ENCODE data around the gene LSMEM2.
"Not testable (repeated sequence)": the region's sequence is repeated elsewhere in the genome, so short reads cannot be mapped to it uniquely, and the experiment has no call there.

The LSMEM2 gene

DNA sequence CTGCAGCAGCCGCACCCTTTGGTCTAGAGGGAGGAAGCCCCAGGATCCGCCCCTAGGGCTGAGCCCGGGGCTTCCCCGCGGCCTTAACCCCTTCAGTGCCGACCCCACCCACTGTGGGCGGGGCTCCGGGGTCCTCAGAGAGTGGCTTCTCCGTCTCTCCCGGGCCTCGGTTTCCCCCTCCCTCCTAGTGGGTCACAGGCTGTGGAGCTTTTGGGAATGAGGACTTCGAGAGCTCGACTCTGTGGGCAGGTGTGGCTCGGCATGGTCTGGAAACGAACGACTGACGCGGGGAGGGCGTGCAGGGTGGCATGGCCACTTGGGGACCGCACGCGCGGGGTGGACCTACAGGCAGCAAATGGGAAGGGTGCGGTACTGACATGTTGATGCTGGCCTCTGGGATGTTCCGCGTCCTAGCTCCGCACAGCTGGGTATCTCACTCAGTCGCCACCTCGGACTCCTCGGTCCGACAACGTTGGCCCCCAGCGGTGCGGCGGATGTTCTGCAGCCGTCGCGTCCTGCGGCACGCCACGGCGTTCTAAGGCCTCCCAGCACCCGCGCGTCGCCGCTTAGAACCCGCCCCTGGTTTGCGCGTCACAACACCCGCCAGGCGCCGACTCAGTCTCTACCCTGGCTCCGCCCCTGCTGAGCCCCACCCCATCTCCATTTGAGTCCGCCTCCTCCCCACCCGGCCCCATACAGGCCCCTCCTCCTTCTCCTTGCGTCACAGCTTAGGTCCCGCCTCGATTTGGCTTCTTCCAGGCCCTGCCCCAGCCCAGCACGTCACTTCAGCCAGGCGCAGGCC, 20.1 kb downstream of the LSMEM2 start, which contains the start of the genes HYAL3 and NAA80:
Gene HYAL3, minus strand, starts transcription at position 570 of the 802 bp plus-strand sequence. CDS start 3,803 bp downstream, outside the sequence.
Gene NAA80, minus strand, starts transcription at position 570 of the 802 bp plus-strand sequence. CDS start 1,942 bp downstream, outside the sequence.
- intact Hi-C loops (cut with micrococcal nuclease) = loop anchor here (1.0 kb wide), 1 partner anchor 22 kb away; no protein-coding TSS in a partner anchor
- no peaks in the 10 kb centered on the region for H3K9me3 Mint-ChIP-seq
- peak within 1 kb of the TSS; percentile 86 for H3K4me3 Mint-ChIP-seq
- peak within 1 kb of the TSS; percentile 96 for H3K27ac Mint-ChIP-seq
- peaks cover 19% of the 10 kb centered on the region for H3K36me3 Mint-ChIP-seq (ENCODE audit: low read depth)
- H3K27me3 Mint-ChIP-seq = no peaks in the 10 kb centered on the region
- peaks cover 41% of the 10 kb centered on the region for H3K4me1 Mint-ChIP-seq (ENCODE audit: low read depth)

DNA sequence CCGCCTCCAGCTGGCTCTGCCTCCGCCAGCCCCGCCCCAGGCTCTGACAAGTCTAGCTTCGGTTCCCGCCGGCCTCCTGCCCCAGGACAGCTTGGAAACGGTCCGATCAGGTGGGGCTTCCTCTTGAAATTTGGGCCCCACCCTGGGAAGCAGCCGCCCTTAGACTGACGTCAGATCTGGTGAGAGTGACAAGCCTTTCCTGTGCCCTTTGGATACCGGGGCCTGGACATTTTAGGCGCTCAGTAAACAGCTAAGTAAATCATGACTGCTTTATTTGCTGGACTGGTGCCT, 20.7 kb downstream of the LSMEM2 start:
- intact Hi-C loops (cut with micrococcal nuclease) = loop anchor here (1.0 kb wide), 1 partner anchor 22 kb away; no protein-coding TSS in a partner anchor
- Mint-ChIP-seq H3K27me3 (no peaks in the 10 kb centered on the region), H3K27ac (peak overlapping the region; percentile 96), H3K4me1 (ENCODE audit: low read depth) (peaks cover 41% of the 10 kb centered on the region), H3K36me3 (ENCODE audit: low read depth) (peaks cover 19% of the 10 kb centered on the region), H3K4me3 (peak overlapping the region; percentile 86), H3K9me3 (no peaks in the 10 kb centered on the region)

DNA sequence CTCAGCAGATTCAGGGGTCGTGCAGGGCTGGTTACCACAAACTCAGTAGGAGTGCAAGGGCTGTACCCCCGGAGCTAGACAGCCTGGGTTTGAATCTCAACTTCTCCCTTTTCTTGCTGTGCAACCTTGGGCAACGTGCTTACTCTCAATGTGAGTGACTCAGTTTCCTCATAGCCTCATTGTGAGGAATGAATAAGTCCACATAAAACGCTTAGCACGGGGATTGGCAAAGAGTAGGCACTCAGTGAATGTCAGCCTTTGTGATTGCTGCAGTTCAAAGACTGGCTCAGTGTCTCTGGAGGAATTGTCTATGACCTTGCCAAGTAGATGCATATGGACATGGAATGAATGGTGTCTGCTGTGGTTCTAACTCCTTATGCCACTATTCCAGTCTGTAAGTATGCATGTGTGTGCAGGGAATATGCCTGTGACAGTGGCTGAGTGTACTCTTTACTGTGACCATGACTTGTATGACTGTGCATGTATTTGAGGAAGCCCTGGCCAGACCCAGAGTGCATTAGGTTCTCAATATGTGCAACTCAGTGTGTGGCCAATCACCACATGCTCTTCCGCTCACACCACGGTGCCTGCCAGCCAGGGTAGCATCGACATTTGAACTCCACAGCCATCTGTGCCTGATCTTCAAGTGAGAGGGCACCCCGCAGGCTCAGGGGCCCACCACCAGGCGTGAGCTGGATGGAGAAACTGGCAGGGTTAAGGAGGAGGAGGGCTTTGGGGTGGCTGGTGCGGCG, 21.2 kb downstream of the LSMEM2 start:
- Mint-ChIP-seq H3K36me3 (ENCODE audit: low read depth) (peaks cover 19% of the 10 kb centered on the region), H3K27ac (peak overlapping the region; percentile 96), H3K4me3 (peak overlapping the region; percentile 86), H3K4me1 (ENCODE audit: low read depth) (peaks cover 41% of the 10 kb centered on the region), H3K9me3 (no peaks in the 10 kb centered on the region), H3K27me3 (no peaks in the 10 kb centered on the region)
- intact Hi-C loops (cut with micrococcal nuclease) = loop anchor here (1.0 kb wide), 1 partner anchor 21 kb away; no protein-coding TSS in a partner anchor

DNA sequence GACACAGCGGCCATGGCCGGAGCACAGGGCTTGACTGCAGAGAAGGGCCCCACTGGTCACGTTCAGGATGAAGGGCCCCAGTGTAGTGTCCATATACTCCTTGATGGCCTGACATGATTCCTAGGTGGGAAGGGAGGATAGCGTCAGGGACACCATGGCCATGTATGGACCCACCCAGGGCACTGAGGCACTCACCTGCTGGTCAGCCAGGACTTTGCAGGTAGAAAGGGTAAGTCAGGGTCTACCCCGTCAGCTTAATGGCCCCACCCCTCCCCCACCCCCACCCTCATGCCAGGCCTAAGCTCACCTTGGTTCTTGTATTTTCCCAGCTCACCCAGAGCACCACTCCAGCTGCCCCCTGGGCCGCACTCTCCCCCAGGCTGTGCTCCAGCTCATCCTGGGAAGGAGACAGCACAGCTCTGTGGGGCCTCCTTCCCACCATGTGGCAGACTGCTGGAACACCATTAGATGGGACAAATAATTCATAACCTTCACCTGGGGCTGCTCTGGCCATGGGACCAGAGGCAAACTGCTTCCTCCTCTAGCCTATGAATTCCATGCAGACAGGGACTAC, 21.9 kb downstream of the LSMEM2 start:
- Mint-ChIP-seq H3K4me3 (peak overlapping the region; percentile 86), H3K9me3 (no peaks in the 10 kb centered on the region), H3K36me3 (ENCODE audit: low read depth) (peaks cover 19% of the 10 kb centered on the region), H3K4me1 (ENCODE audit: low read depth) (peaks cover 41% of the 10 kb centered on the region), H3K27ac (peak overlapping the region; percentile 96), H3K27me3 (no peaks in the 10 kb centered on the region)
- intact Hi-C loops (cut with micrococcal nuclease) = no loop called here

DNA sequence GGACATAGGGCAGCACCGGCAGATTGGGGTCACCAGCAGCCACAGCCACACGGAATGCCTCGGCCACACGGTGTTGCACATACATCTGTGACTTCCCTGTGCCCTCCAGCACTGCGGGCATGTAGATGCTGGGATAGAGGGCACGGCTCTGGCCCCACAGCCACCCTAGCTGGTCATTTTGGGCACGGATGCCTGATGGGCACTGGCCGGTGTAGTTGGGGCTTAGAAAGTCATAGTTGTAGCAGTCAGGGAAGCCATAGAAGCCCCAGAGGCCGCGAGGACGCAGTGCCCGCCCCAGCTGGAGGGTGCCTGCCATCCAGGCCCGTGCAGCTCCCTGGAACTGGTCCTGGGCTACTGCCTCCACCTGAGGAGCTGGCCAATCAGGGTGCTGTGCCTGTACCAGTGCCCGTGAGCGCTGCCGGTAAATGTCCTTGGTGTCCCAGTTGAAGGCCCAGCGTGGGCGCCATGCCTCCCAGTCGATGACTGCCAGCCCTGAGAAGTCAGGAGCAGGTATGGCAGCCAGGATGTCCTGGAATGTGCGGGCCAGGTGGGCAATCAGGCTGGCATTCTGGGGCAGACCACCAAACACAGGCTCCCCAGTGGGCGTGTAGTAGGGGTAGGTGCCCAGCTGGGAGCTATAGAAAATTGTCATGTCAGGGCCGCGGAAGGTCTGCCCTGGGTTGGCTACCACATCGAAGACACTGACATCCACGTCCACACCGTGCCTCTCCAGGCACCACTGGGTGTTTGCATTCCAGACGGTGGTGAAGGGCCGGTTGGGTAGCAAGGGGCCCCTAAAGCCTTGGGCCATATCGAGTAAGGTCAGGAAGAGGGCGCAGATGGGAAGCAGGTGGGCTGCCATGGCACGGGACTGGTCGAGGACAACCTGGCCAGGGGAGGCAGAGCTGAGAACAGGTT, 23.5 kb downstream of the LSMEM2 start:
- Mint-ChIP-seq H3K36me3 (ENCODE audit: low read depth) (peaks cover 9% of the 10 kb centered on the region), H3K4me1 (ENCODE audit: low read depth) (peaks cover 41% of the 10 kb centered on the region), H3K4me3 (no peak overlapping the region), H3K9me3 (no peaks in the 10 kb centered on the region), H3K27me3 (no peaks in the 10 kb centered on the region), H3K27ac (peak overlapping the region; percentile 62)
- intact Hi-C loops (cut with micrococcal nuclease) = no loop called here

DNA sequence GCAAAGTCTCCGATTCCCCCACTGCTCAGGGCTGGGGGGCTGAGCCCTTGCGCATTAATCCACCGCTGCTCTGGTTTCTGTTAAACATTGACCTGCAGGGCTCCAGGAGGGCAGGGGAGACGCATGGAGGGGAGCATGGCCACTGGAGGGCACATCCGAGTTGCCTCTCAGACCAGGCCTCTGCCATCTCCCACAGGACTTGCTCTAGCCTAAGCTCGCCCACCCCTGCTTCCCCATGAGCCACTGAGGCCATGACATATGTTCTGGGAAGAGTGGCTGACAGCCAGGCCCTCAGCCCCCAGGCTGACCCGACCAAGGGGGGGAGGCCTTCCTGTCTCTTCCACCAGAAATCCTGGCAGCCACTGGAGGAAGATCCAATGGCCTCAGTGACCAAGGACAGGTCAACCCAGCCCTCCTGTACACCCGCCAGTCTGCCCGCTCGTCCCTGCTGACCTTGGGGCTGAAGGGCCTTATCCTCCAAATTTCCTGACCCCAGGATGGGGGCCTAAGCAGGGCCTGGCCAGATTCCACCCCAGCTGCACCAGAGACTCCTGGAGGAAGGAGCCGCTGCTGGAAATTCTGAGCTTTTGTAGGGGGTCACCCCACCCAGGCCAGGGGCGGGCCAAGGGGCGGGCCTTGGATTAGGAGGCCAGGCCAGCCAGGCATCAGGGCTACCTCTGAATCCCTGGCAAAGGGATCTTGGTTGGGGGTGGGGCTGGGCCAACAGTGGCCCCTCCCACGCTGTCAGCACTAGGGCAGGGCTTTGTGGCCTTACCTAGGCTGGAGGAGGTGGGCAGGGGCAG, 24.3 kb downstream of the LSMEM2 start, which contains the start of gene HYAL1:
Gene HYAL1, minus strand, starts transcription at position 562 of the 803 bp plus-strand sequence. CDS start 618 bp downstream, outside the sequence.
- Mint-ChIP-seq H3K4me1 (ENCODE audit: low read depth) (peaks cover 32% of the 10 kb centered on the region), H3K27me3 (no peaks in the 10 kb centered on the region), H3K9me3 (no peaks in the 10 kb centered on the region), H3K27ac (peak within 1 kb of the TSS; percentile 62), H3K4me3 (no peak within 1 kb of the TSS), H3K36me3 (ENCODE audit: low read depth) (peaks cover 7% of the 10 kb centered on the region)
- intact Hi-C loops (cut with micrococcal nuclease) = no loop called here

DNA sequence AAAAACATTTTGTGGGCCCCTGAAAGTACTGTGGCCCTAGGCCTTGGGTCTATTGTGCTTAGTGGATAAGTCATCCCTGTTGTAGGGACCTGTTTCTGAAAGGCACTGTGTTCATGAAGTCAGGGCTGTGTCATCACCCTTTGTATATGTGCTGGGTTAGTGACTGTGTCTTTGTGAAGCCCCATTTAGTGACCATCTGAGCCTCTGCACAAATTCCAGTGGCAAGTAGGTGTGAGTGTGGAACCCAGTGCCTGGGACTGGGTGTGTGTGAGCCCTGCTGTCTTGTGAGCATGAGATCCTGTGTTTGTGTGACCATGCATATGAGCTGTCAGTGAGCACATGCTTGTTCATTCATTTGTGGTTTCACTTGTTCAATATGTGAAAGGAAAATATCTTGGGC, 25.7 kb downstream of the LSMEM2 start:
- H3K27ac Mint-ChIP-seq = no peak overlapping the region
- H3K27me3 Mint-ChIP-seq = no peaks in the 10 kb centered on the region
- peaks cover 2% of the 10 kb centered on the region for H3K36me3 Mint-ChIP-seq (ENCODE audit: low read depth)
- no peaks in the 10 kb centered on the region for H3K9me3 Mint-ChIP-seq
- intact Hi-C loops (cut with micrococcal nuclease) = no loop called here
- peaks cover 30% of the 10 kb centered on the region for H3K4me1 Mint-ChIP-seq (ENCODE audit: low read depth)
- no peak overlapping the region for H3K4me3 Mint-ChIP-seq

DNA sequence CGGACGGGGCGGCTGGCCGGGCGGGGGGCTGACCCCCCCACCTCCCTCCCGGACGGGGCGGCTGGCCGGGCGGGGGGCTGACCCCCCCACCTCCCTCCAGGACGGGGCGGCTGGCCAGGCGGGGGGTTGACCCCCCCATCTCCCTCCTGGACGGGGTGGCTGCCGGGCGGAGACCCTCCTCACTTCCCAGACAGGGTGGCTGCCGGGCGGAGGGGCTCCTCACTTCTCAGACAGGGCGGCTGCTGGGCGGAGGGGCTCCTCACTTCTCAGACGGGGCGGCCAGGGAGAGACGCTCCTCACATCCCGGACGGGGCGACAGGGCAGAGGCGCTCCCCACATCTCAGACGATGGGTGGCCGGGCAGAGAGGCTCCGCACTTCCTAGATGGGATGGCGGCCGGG, 33.2 kb downstream of the LSMEM2 start:
- peaks cover 42% of the 10 kb centered on the region for H3K36me3 Mint-ChIP-seq (ENCODE audit: low read depth)
- H3K4me3 Mint-ChIP-seq; H3K27ac Mint-ChIP-seq; intact Hi-C loops (cut with micrococcal nuclease); H3K27me3 Mint-ChIP-seq; H3K9me3 Mint-ChIP-seq: not testable (repeated sequence)
- peaks cover 27% of the 10 kb centered on the region for H3K4me1 Mint-ChIP-seq (ENCODE audit: low read depth)

DNA sequence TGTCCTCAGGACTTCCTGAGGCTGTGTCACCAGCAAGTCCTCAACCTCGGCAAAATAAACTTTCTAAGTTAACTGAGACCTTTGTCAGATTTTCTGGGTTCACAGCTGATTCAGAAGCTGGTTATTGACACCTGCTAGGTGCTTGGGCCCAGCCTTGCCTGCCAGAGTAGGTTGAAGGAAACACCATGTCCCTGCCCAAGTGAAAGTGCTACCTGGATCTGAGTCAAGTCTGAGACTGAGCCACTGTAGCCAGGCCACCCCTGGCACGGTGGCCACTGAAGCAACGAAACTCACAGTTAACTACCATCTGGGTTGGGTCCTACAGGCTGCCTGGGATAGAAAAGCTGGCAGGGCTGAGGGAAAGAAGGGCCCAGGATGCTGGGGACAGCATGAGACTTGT, 35.5 kb downstream of the LSMEM2 start:
- H3K36me3 Mint-ChIP-seq (ENCODE audit: low read depth) = peaks cover 64% of the 10 kb centered on the region

DNA sequence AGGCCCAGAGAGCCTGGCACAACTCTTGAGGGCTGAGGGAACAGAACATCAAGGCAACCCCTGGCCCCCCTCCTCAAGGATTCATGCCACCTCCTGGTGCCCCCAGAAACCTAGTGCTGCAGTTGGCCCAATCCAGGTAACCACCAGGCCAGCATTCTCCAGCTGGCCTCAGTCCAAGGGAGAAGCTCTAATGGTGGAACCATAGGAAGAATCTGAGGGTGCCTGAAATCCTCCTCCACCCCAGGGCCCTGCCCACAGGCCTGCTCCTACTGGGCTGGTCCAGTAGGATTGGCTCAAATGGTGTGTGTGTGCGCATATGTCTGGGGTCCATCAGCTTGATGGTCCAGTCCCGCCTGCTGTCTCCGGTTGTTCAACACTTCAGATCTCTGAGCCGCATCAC, 35.9 kb downstream of the LSMEM2 start:
- H3K4me3 Mint-ChIP-seq = no peak overlapping the region
- H3K36me3 Mint-ChIP-seq (ENCODE audit: low read depth) = peaks cover 64% of the 10 kb centered on the region
- H3K27me3 Mint-ChIP-seq = no peaks in the 10 kb centered on the region
- no peak overlapping the region for H3K27ac Mint-ChIP-seq
- peaks cover 51% of the 10 kb centered on the region for H3K4me1 Mint-ChIP-seq (ENCODE audit: low read depth)
- intact Hi-C loops (cut with micrococcal nuclease) = no loop called here
- no peaks in the 10 kb centered on the region for H3K9me3 Mint-ChIP-seq

More for the DNA sequence above, 35.5 kb downstream of the LSMEM2 start:
- H3K27ac Mint-ChIP-seq = no peak overlapping the region
- no peaks in the 10 kb centered on the region for H3K27me3 Mint-ChIP-seq
- intact Hi-C loops (cut with micrococcal nuclease) = no loop called here
- H3K4me1 Mint-ChIP-seq (ENCODE audit: low read depth) = peaks cover 46% of the 10 kb centered on the region
- H3K4me3 Mint-ChIP-seq = no peak overlapping the region
- no peaks in the 10 kb centered on the region for H3K9me3 Mint-ChIP-seq

DNA sequence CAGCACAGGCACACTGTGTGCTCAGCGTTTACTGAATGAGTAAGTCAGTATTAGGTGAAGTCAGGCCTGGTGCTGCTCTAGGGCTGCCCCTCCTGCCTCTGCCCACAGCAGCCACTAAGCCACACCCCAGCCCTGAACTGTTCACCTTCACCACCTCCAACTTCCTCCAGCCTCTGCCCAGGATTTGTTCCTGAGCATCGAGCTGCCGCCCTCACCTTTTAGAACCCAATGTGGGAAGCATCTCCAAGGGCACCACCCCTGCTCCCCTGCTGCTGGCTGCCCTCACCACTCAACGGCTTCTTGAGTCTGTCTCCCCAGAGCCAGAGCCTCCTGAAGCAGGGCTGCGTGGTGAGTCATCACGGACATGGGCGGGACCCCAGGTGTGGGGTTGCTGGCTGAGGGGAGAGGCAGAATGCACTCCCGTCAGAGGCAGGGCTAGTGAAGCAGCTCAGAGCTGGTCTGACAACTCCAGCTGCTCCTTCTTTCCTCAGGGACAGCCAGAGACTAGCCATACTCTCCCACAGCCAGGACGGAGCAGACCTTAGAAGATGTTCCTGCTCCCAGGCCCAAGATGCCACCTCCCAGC, 37.9 kb downstream of the LSMEM2 start:
- Mint-ChIP-seq H3K36me3 (ENCODE audit: low read depth) (peaks cover 71% of the 10 kb centered on the region), H3K27ac (no peak overlapping the region), H3K4me3 (no peak overlapping the region), H3K9me3 (no peaks in the 10 kb centered on the region), H3K27me3 (no peaks in the 10 kb centered on the region), H3K4me1 (ENCODE audit: low read depth) (peaks cover 60% of the 10 kb centered on the region)
- intact Hi-C loops (cut with micrococcal nuclease) = no loop called here

DNA sequence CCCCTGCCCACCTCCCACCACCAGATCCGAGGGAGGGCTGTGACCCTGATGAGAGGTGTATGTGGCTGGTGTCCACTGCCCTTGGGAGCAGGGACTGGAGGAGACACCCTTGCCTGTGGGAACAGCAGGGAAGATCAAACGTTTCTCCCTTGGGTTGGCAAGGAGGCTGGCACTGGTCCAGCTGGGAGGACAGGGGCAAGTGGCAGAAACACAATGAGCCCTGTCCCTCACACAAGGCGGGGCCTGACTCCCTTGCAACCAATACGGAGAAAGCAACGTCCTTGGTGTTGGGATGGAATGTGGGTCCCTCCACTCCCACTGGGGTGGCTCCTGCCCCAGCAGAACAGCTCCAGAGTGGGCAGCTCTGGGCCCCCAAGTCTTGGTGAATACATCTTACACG, 38.4 kb downstream of the LSMEM2 start:
- H3K4me3 Mint-ChIP-seq = no peak overlapping the region
- peak overlapping the region; percentile 79 for H3K27ac Mint-ChIP-seq
- H3K27me3 Mint-ChIP-seq = no peaks in the 10 kb centered on the region
- intact Hi-C loops (cut with micrococcal nuclease) = no loop called here
- no peaks in the 10 kb centered on the region for H3K9me3 Mint-ChIP-seq
- H3K36me3 Mint-ChIP-seq (ENCODE audit: low read depth) = peaks cover 71% of the 10 kb centered on the region
- peaks cover 63% of the 10 kb centered on the region for H3K4me1 Mint-ChIP-seq (ENCODE audit: low read depth)
